DMS53 (cell line): ENCODE results near the gene PRCC.
A peak's percentile ranks its signal among the peaks of the same experiment; 100 is the strongest.
"Not testable (repeated sequence)": the region's sequence is repeated elsewhere in the genome, so short reads cannot be mapped to it uniquely, and the experiment has no call there.

Source experiments
- DNase-seq: peaks from one replicate; lab custom pipeline; 2025; lab: John Stamatoyannopoulos, UW

PRCC gene

DNA sequence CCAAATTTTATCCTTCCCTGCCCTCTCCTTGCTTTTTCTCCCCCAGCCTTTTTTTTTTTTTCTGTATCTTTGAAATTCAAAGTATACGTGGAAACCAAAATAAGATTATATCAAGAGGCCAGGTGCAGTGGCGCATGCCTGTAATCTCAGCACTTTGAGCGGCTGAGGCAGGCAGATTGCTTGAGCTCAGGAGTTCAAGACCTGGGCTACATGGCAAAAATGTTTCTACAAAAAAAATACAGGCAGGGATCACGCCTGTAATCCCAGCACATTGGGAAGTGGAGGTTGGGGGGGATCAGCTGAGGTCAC, 6.6 kb upstream of the PRCC start:
- no peak for DNase-seq

DNA sequence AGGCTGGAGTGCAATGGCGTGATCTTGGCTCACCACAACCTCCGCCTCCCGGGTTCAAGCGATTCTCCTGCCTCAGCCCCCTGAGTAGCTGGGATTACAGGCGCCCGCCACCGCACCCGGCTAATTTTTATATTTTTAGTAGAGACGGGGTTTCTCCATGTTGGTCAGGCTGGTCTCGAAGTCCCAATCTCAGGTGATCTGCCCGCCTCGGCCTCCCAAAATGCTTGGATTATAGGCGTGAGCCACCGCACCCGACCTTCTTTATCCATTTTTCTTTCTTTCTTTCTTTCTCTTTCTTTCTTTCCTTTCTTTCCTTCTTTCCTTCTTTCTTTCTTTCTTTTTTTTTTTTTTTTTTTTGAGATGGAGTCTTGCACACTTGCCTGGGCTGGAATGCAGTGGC, 2.2 kb upstream of the PRCC start:
- DNase-seq = not testable (repeated sequence)

- no peak for DNase-seq
Measured at GRCh38 chr1:156765666-156766065, 1.7 kb upstream of the PRCC start.

GRCh38 chr1:156766298-156767100, 836 bp upstream of the PRCC start:
- DNase-seq = peak; percentile 76

DNA sequence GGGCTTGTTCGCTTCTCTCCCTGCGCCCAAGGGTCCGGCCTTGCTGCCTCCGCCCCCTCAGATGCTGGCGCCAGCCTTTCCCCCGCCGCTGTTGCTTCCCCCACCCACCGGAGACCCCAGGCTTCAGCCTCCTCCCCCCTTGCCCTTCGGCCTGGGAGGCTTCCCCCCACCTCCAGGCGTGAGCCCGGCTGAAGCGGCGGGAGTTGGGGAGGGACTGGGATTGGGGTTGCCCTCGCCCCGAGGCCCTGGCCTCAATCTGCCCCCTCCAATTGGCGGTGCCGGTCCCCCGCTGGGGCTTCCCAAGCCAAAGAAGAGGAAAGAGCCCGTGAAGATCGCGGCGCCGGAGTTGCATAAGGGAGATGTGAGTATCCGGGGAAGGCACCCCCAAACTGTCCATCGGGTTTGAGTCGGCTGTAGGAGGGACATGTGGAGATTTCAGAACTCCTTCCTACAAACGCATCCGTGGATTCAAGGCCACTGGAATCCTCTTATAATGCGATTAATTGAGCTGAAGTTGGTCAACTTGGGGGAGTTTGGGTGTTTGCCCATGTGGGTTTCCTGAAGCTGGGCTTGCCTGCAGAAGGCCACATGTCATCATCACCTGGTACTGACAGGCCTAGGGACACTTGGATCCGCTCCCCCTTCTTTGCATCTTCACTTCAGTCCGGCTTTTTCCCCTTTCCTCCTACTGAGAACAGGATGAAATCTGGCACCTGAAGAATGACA, 707 bp downstream of the PRCC start:
- DNase-seq = peak; percentile 51

GRCh38 chr1:156768610-156769295, 1.4 kb downstream of the PRCC start:
- DNase-seq = no peak

DNA sequence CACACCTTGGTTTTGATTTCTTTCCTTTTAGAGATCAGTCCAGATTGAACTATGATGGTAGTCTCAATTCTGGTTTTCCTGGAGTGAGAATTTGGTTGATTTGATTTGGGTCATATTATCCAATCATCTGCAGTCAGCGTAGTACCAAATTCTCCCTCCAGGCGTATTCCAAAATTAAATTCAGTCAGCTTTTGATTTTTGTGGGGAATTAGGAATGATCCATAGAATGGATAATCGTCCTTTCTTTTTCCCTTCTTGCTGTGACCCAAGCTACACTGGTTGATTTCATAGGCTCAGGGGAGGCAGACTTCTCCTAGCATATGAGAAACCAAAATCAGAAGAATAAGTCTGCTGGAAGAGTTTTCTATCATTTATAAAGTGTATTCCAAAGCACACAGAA, 4.9 kb downstream of the PRCC start:
- no peak for DNase-seq

GRCh38 chr1:156772728-156773497, 5.6 kb downstream of the PRCC start:
- no peak for DNase-seq

- peak; percentile 29 for DNase-seq
Measured at GRCh38 chr1:156773607-156774006, 6.3 kb downstream of the PRCC start.

DNA sequence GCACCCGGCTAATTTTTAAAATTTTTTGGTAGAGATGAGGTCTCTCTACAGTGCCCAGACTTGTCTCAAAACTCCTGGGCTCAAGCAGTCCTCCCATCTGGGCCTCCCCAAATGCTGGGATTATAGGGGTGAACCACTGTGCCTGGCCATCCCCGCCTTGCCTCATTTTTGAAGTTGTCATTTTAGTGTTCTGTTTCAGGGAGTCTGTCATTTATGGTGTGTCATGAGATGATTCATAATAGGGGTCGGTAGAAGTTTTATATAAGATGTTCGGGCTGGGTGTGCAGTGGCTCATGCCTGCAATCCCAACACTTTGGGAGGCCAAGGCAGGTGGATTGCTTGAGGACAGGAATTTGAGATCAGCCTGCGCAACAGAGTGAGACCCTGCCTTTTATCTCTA, 8.5 kb downstream of the PRCC start:
- DNase-seq = no peak

DNA sequence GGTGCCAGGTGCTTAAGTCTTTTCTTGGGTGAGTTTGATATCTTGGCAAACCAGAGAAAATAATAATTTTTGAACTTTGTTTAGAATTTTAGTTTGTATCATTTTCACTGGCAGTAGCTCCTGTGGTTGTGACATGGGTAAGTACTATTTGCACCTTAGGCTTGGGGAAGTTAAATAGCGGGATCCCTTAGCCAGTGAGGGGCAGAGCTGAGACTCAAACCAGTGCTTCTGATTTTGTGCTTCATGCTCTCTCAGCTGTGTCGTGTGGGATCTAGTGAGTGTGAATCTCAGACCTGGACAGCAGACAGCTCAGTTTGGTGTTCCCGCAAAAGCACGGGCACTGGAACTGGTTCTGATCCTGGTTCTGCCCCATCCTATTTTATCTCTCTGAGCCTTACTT, 9.6 kb downstream of the PRCC start:
- no peak for DNase-seq

GRCh38 chr1:156777573-156777972, 10.2 kb downstream of the PRCC start:
- DNase-seq = no peak

DNA sequence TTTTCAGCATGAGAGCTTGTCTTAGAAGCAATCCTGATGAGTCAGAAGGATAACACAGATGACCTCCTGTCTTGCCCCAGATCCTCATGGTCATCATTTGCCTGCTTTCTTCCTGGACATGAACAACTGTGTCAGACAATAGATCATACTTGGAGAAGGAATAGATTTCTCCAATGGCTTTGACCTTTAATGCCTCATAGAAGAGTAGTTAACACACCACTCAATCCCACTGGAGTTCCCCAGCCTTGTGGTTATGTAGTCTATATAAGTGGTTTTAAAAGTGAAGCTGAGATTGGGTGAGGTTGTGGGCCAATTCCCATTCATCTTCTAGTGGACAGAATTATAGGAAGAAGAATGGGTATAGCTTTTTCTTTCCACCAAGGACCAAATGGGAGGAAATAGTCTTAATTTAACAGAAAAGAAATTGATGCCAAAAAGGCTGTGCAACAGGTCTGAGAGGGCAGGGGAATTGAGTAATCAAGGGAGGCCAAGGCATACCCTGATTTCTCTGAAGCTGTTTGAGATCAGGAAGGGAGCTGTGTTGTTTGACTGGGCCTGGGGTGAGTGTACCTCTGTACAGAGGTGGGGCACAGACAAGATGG, 14.4 kb downstream of the PRCC start:
- no peak for DNase-seq

- DNase-seq = no peak
Measured at GRCh38 chr1:156785458-156785857, 18.1 kb downstream of the PRCC start.

GRCh38 chr1:156786640-156787039, 19.3 kb downstream of the PRCC start:
- DNase-seq = no peak

- DNase-seq = no peak
Measured at GRCh38 chr1:156788136-156788535, 20.8 kb downstream of the PRCC start.

GRCh38 chr1:156789621-156790318, 22.4 kb downstream of the PRCC start:
- DNase-seq = no peak

- DNase-seq = no peak
Measured at GRCh38 chr1:156794506-156795373, 27.4 kb downstream of the PRCC start.

DNA sequence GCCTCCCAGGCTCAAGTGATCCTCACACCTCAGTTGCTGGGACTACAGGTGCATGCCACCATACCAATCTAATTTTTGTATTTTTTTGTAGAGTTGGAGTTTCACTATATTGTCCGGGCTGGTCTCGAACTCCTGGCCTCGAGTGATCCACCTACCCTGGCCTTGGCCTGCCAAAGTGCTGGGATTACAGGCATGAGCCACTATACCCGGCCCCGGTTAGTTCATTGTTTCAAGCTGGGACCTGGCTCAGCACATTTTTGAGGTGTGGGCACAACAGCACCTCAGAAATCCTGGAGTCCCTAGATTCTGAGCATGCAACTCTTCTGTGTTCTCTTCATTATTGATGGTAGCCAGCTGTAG, 28.0 kb downstream of the PRCC start:
- DNase-seq = no peak

GRCh38 chr1:156795787-156796186, 28.5 kb downstream of the PRCC start:
- DNase-seq = no peak
